CD14-positive monocyte (primary cell): ENCODE data around the gene CAPN13. TPM values are rescaled to one million over a fixed set of nuclear protein-coding genes. Genes with fewer than 3 reads are reported as not detected.

Experiments
- DNase-seq, 3 donors: peaks; one replicate each; pipeline ENCODE4 v3.0.0-alpha.2; 2011 to 2022
- H2AFZ ChIP-seq: 2 replicates; pipeline ENCODE4 v1.6.0; 2012; ENCODE audit warnings: mild to moderate bottlenecking, low read depth, low read length, inconsistent platforms; ENCODE audit not compliant: insufficient read depth, poor library complexity, severe bottlenecking
- H3K27ac ChIP-seq, 2 donors: 1 replicate in 1 of 2; 2 replicates in 1 of 2; pipeline ENCODE4 v1.5.1; 2012 to 2013; ENCODE audit warnings: low read length in 2 of 2, control low read depth in 1 of 2, inconsistent platforms in 1 of 2, low read depth in 1 of 2, mild to moderate bottlenecking in 1 of 2
- H3K27me3 ChIP-seq, 2 donors: one replicate each; pipeline versions ENCODE4 v1.6.0 to v1.6.1; 2011 to 2013; ENCODE audit warnings: low read length in 2 of 2; ENCODE audit not compliant: control insufficient read depth in 2 of 2, insufficient read depth in 2 of 2
- H3K36me3 ChIP-seq, 2 donors: replicated peaks in 1 of 2; 1 replicate in 1 of 2; 2 replicates in 1 of 2; pipeline versions ENCODE4 v1.5.1 to v1.6.1; 2012 to 2013; ENCODE audit warnings: low read length in 2 of 2, control low read depth in 1 of 2, inconsistent platforms in 1 of 2, mild to moderate bottlenecking in 1 of 2; ENCODE audit not compliant: insufficient read depth in 2 of 2, control insufficient read depth in 1 of 2
- H3K4me1 ChIP-seq, 2 donors: 1 replicate in 1 of 2; 2 replicates in 1 of 2; pipeline versions ENCODE4 v1.5.1 to v1.6.1; 2012 to 2013; ENCODE audit warnings: low read length in 2 of 2, control low read depth in 1 of 2, inconsistent platforms in 1 of 2, mild to moderate bottlenecking in 1 of 2, moderate library complexity in 1 of 2; ENCODE audit not compliant: insufficient read depth in 2 of 2, control insufficient read depth in 1 of 2
- H3K4me2 ChIP-seq: replicated peaks from 2 replicates; pipeline ENCODE3; 2012; ENCODE audit warnings: low read length, moderate library complexity, mild to moderate bottlenecking; ENCODE audit not compliant: poor library complexity, severe bottlenecking; ENCODE audit errors: extremely low read depth
- H3K4me3 ChIP-seq, 3 experiments: fragments of 200-600 bp in 1 of 3; sonication (generic) in 1 of 3; replicated peaks in 1 of 3; 1 replicate in 2 of 3; 2 replicates in 1 of 3; pipeline ENCODE4 v1.5.1; 2011 to 2013; ENCODE audit warnings: low read length in 3 of 3, mild to moderate bottlenecking in 3 of 3, control low read depth in 2 of 3, low read depth in 2 of 3, inconsistent platforms in 1 of 3, moderate library complexity in 1 of 3
- H3K79me2 ChIP-seq: 2 replicates; pipeline ENCODE4 v1.6.0; 2012; ENCODE audit warnings: mild to moderate bottlenecking, control low read depth, inconsistent platforms, low read length, moderate library complexity; ENCODE audit not compliant: insufficient read depth
- H3K9ac ChIP-seq: 2 replicates; pipeline ENCODE4 v1.6.0; 2017; ENCODE audit warnings: low read length, mild to moderate bottlenecking; ENCODE audit not compliant: insufficient read depth, poor library complexity, severe bottlenecking
- H3K9me3 ChIP-seq, 2 donors: replicated peaks in 1 of 2; 1 replicate in 1 of 2; 2 replicates in 1 of 2; pipeline versions ENCODE4 v1.5.1 to v1.6.1; 2012 to 2013; ENCODE audit warnings: low read length in 2 of 2, control low read depth in 1 of 2; ENCODE audit not compliant: control insufficient read depth in 1 of 2, insufficient read depth in 1 of 2
- H4K20me1 ChIP-seq: 2 replicates; pipeline ENCODE4 v1.6.0; 2012; ENCODE audit warnings: mild to moderate bottlenecking, low read length, control low read depth, moderate library complexity; ENCODE audit not compliant: insufficient read depth
- H3K27ac Mint-ChIP-seq, 7 donors: one replicate each; pipeline ENCODE4 v1.8.0; 2020; ENCODE audit warnings: mild to moderate bottlenecking in 7 of 7, mixed read lengths in 7 of 7, moderate library complexity in 6 of 7, inconsistent platforms in 2 of 7
- H3K27me3 Mint-ChIP-seq, 3 donors: one replicate each; pipeline ENCODE4 v1.8.0; 2021 to 2022; ENCODE audit warnings: low read depth in 3 of 3, mild to moderate bottlenecking in 3 of 3, mixed read lengths in 3 of 3, moderate library complexity in 3 of 3, inconsistent platforms in 1 of 3
- H3K36me3 Mint-ChIP-seq, 2 donors: one replicate each; pipeline ENCODE4 v1.8.0; 2020; ENCODE audit warnings: mixed read lengths in 2 of 2, inconsistent platforms in 1 of 2, mild to moderate bottlenecking in 1 of 2
- H3K4me1 Mint-ChIP-seq: one replicate; pipeline ENCODE4 v1.8.0; 2020; ENCODE audit warnings: mild to moderate bottlenecking, mixed read lengths
- H3K4me3 Mint-ChIP-seq, 2 donors: one replicate each; pipeline ENCODE4 v1.8.0; 2020; ENCODE audit warnings: mild to moderate bottlenecking in 2 of 2, mixed read lengths in 2 of 2, moderate library complexity in 1 of 2
- H3K9me3 Mint-ChIP-seq, 7 donors: one replicate each; pipeline ENCODE4 v1.8.0; 2020 to 2022; ENCODE audit warnings: mixed read lengths in 7 of 7, mild to moderate bottlenecking in 6 of 7, moderate library complexity in 6 of 7, inconsistent platforms in 2 of 7
- CTCF ChIP-seq: fragments of 200-600 bp; IDR thresholded peaks from one replicate; pipeline ENCODE4 v1.8.0; 2022; ENCODE audit warnings: antibody characterized with exemption, mild to moderate bottlenecking
- WGBS: methylation state at CpG from one replicate; pipeline ENCODE4 v1.1.5; 2013; ENCODE audit warnings: missing lambda C conversion rate; ENCODE audit not compliant: insufficient coverage; 5-methylcytosine and 5-hydroxymethylcytosine counted together
- intact Hi-C, 2 donors: fragments of 100-400 bp; cut with micrococcal nuclease; formaldehyde crosslinking; loops; one replicate each; pipeline versions ENCODE4 v1.15.0 to v1.15.1; 2023
- polyA plus RNA-seq, 3 donors: library from polyadenylated mRNA; depleted of rRNA in 1 of 3; unstranded in 2 of 3; stranded (reverse) in 1 of 3; fragments of 300-500 nt in 2 of 3; fragments of >200 nt in 1 of 3; fragmentation: Illumina TruSeq in 2 of 3; gene quantifications; 1 replicate in 2 of 3; 2 replicates in 1 of 3; pipeline ENCODE4 v1.2.3, GENCODE V29; 2012 to 2021

CAPN13 gene
- polyA plus RNA-seq, 3 donors, result not detected

GRCh38 chr2:30695749-30696148 lies 111.5 kb downstream of the CAPN13 start:
- DNase-seq, result no peak
- Mint-ChIP-seq H3K36me3 (no peaks in the 10 kb centered on the region), H3K4me3 (no peak overlapping the region), H3K4me1 (peaks cover 14% of the 10 kb centered on the region), H3K9me3 (peaks cover 6 to 14% (median 10%) of the 10 kb centered on the region in 7 donors), H3K27ac (no peak overlapping the region), H3K27me3 (peaks cover 3 to 8% (median 3%) of the 10 kb centered on the region in 3 donors)
- H3K79me2 ChIP-seq, result no peaks in the 10 kb centered on the region
- WGBS, result 100% methylated on average over 1 of the region's 4 CpGs
- no peak overlapping the region for H3K9ac ChIP-seq
- no peak overlapping the region for H3K27ac ChIP-seq
- H3K4me2 ChIP-seq, result no peak overlapping the region
- no peaks in the 10 kb centered on the region for H4K20me1 ChIP-seq
- no peak for TF ChIP-seq CTCF
- peaks cover 5 to 8% of the 10 kb centered on the region in 2 donors for H3K4me1 ChIP-seq
- H3K9me3 ChIP-seq, result peaks cover 2 to 9% of the 10 kb centered on the region in 2 donors
- no peaks in the 10 kb centered on the region for H3K36me3 ChIP-seq
- H3K27me3 ChIP-seq, result no peaks in the 10 kb centered on the region
- no peak overlapping the region for H2AFZ ChIP-seq
- no peak overlapping the region for H3K4me3 ChIP-seq
- intact Hi-C loops, result no loop called here

GRCh38 chr2:30694286-30695055 lies 112.8 kb downstream of the CAPN13 start:
- H3K4me1 Mint-ChIP-seq, result peaks cover 14% of the 10 kb centered on the region
- TF ChIP-seq CTCF, result no peak
- Histone ChIP-seq H3K36me3 (no peaks in the 10 kb centered on the region), H4K20me1 (no peaks in the 10 kb centered on the region), H3K4me3 (no peak overlapping the region), H3K9ac (no peak overlapping the region), H2AFZ (no peak overlapping the region), H3K27me3 (no peaks in the 10 kb centered on the region), H3K79me2 (no peaks in the 10 kb centered on the region), H3K9me3 (peaks cover 0 to 7% of the 10 kb centered on the region in 2 donors), H3K4me1 (peaks cover 5 to 8% of the 10 kb centered on the region in 2 donors), H3K4me2 (no peak overlapping the region), H3K27ac (no peak overlapping the region)
- H3K9me3 Mint-ChIP-seq, result peaks cover 6 to 14% (median 8%) of the 10 kb centered on the region in 7 donors
- no peak for DNase-seq
- intact Hi-C loops, result no loop called here
- peaks cover 3 to 8% (median 3%) of the 10 kb centered on the region in 3 donors for H3K27me3 Mint-ChIP-seq
- no peak overlapping the region for H3K27ac Mint-ChIP-seq
- no peak overlapping the region for H3K4me3 Mint-ChIP-seq
- WGBS, result 93% methylated on average over 3 of the region's 8 CpGs
- H3K36me3 Mint-ChIP-seq, result no peaks in the 10 kb centered on the region
